Hematopoietic multipotent progenitor cell treated with erythropoietin and hydrocortisone succinate and interleukin-3 and kit ligand, for 6 days (in vitro differentiated cells): ENCODE data around the gene SH2D5.
"Not testable (repeated sequence)": the region's sequence is repeated elsewhere in the genome, so short reads cannot be mapped to it uniquely, and the experiment has no call there.

Experiments used
- DNase-seq: peaks from one replicate; pipeline ENCODE4 v3.0.0-alpha.2; 2015

SH2D5 gene

DNA sequence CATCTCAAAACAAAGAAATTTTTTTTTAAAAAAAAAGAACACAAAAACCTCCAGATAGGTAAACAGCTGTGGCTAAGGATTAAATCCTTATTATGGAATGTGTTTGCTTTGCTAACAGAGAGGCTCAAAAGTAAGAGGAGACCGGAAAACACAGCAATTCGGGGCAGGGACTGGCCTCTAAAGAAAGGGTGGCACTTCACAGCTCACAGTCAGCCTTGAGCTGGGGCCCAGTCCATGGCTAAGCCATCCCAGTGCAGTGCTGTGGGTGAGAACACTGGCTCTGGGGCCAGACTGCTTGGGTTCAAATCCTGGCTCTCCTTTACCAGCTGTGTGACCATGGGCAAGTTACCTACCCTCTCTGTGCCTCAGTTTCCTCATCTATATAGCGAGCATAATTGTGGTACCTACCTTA, 42.9 kb downstream of the SH2D5 start:
- DNase-seq, result no peak

GRCh38 chr1:20686883-20687725, 45.4 kb downstream of the SH2D5 start:
- DNase-seq, result no peak

DNA sequence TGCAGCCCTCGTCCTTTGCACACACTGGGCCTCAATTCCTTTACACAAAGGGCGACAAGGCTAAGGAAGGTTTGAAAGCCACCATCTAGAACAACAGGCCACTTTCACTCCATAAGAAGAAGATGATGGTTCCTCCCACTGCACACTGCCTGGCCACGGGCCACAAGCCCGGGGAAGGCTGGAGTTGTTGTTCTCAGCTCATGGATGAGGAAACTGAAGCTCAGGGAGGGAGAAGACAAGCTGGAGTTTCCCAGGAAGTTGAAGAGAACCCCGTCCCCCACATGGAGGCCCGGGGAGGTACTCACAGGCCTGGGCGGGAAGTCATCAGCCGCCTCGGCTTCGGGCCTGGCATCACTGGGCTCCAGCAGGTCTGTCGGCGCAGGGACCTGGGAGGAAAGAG, 46.8 kb downstream of the SH2D5 start:
- no peak for DNase-seq

GRCh38 chr1:20685099-20685662, 47.3 kb downstream of the SH2D5 start:
- DNase-seq, result no peak

GRCh38 chr1:20684651-20685050, 47.9 kb downstream of the SH2D5 start:
- no peak for DNase-seq

DNA sequence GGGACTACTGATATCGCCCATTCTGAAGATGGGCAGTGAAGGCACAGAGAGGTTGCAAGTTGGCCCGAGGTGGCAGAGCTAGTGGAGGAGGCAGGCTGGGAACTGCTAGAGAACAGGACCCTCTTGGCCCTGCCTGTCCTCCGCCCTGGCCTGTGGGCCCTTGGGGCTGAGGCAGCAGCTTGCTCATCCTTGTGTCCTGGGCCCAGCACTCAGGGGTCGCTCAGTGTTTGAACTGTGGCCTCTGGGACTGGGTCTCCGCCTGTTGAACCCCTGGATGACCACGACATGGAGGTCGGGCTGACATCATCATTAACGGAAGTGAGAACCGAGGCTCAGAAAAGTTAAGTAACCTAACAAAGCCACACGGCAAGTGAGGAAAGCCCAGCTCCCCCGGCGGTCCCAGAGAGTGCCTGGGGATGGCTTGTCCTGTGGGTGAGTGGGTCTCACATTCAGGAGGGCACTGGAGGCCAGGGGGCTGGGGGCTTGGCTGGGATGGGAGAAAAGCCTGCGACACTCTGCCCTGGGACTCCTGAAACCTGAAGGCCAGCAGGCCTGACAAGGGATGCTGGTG, 48.4 kb downstream of the SH2D5 start:
- DNase-seq, result no peak

DNA sequence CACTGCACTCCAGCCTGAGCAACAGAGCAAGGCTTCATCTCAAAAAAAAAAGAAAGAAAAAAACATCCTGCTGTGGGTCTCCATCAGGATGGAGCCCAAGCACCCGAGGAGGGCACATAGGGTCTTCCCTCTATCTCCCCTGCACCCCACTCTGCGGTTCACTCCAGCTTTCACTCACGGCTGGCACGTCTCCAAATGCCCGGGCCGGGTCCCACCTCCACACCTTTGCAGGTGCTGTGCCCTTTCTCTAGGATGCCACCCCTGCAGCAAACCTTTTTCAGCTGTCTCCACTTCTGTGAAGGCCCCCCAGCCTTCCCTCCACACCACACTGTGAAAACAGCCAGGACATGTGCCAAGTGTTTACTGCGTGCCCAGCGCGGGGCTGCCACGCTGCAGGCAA, 48.9 kb downstream of the SH2D5 start:
- no peak for DNase-seq

DNA sequence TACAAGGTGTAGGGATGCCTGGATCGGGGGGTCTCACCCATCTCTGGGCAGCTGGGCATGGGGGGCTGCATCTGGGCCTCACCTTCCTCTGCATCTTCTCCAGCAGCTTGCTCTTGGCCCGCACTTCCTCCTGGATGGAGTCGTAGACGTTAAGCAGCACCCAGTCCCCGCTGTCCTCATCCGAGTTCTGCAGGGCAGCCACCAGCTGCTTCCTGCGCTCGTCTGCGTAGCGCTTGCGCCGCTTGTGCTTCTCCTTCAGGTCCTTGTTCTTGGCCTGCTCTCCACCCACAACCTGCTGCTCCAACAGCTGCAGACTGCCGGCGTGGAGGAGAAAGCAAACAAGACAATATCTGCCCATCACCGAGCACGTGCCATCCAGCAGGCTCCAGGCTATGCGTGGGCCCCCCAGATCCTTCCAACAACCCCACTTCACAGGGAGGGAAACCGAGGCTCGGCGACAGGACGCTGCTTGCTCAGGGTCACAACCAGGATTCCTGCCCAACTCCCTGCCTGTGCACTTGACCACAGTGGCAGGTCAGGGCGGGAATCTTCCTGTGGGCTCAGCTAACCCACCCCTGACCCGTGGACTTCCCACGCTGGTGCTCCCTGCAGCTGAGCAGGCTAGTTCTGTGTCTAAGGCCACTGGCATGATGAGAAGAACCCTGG, 49.8 kb downstream of the SH2D5 start:
- no peak for DNase-seq

GRCh38 chr1:20681999-20682398, 50.5 kb downstream of the SH2D5 start:
- no peak for DNase-seq

- no peak for DNase-seq
These were observed 52.2 kb downstream of the SH2D5 start for GRCh38 chr1:20680269-20680668.

GRCh38 chr1:20678599-20678998, 53.9 kb downstream of the SH2D5 start:
- DNase-seq, result no peak

DNA sequence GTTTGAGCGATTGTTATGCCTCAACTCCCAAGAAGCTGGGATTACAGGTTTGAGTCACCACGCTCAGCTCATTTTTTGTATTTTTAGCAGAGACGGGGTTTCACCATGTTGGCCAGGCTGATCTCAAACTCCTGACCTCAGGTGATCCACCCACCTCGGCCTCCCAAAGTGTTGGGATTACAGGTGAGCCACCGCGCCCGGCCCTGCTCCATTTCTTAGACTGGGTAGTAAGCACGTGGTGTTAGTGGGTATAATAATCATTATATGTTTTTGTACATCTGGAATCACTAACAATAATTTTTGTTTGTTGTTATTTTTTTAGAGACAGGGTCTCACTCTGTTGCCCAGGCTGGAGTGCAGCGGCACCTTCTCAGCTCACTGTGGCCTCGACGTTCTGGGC, 58.9 kb downstream of the SH2D5 start:
- not testable (repeated sequence) for DNase-seq

- no peak for DNase-seq
These were observed 60.3 kb downstream of the SH2D5 start for GRCh38 chr1:20672265-20672632.

DNA sequence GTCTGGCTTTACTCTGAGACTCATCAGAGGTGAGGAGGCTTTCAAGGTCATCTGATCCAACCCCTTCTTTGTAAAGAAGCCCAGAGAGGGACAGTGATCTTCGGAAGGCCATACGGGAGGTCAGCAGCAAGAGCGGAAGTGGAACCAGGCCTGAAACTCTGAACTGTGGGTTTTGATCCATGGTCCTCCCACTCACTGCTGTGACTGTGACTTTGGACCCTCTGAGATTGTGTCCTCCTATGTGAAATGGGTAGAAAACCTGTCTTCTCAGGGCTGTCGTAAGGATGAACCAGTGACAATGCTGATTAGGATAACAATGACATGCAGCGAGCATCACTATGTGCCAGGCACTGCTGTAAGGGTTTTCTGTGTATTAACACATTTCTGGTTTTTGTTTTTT, 61.6 kb downstream of the SH2D5 start:
- DNase-seq, result no peak
